Measurements from ENCODE around the gene ARMC10. TPM values are rescaled to one million over a fixed set of nuclear protein-coding genes. Genes with fewer than 3 reads are reported as not detected.

Gene ARMC10
- total RNA-seq, 4 donors from 2014 or later = 25.7 to 44.7 (median 34.0) TPM

- no peak for TF ChIP-seq CTCF (IDR thresholded peaks at IDR 0.05)
- no peak for TF ChIP-seq EP300 (IDR thresholded peaks at IDR 0.05)
- TF ChIP-seq POLR2A (IDR thresholded peaks at IDR 0.05) = no peak
- TF ChIP-seq POLR2AphosphoS5 (IDR thresholded peaks at IDR 0.05) = no peak
- Histone ChIP-seq H3K36me3 (peaks cover 0 to 24% of the 10 kb centered on the region in 2 donors), H3K27me3 (no peaks in the 10 kb centered on the region), H3K4me1 (peaks cover 0 to 26% (median 0%) of the 10 kb centered on the region in 3 donors), H3K9me3 (no peaks in the 10 kb centered on the region), H3K27ac (no peak overlapping the region), H3K4me3 (no peak overlapping the region)
- no peak for ATAC-seq
- WGBS, 2 donors (ENCODE audit: low coverage in 1 of 2) = 78 to 85% methylated on average over 9 of the region's 9 CpGs
Observed at GRCh38 chr7:103130901-103131624, 56.1 kb downstream of the ARMC10 start.

- Histone ChIP-seq H3K27me3 (no peaks in the 10 kb centered on the region), H3K4me1 (peaks cover 0 to 26% (median 0%) of the 10 kb centered on the region in 3 donors), H3K4me3 (no peak overlapping the region), H3K9me3 (no peaks in the 10 kb centered on the region), H3K36me3 (peaks cover 0 to 5% of the 10 kb centered on the region in 2 donors), H3K27ac (no peak overlapping the region)
- no peak for ATAC-seq
- TF ChIP-seq CTCF (IDR thresholded peaks at IDR 0.05) (no peak), EP300 (IDR thresholded peaks at IDR 0.05) (no peak), POLR2AphosphoS5 (IDR thresholded peaks at IDR 0.05) (no peak), POLR2A (IDR thresholded peaks at IDR 0.05) (no peak)
- 78 to 80% methylated on average over 7 to 8 of the region's 9 CpGs for WGBS, 2 donors (ENCODE audit: low coverage in 1 of 2)
Observed at GRCh38 chr7:103132995-103133688, 58.2 kb downstream of the ARMC10 start.

- H3K36me3 ChIP-seq = no peaks in the 10 kb centered on the region
- WGBS, 2 donors (ENCODE audit: low coverage in 1 of 2) = 57 to 82% methylated on average over 3 of the region's 3 CpGs
- TF ChIP-seq CTCF (IDR thresholded peaks at IDR 0.05) = no peak
- no peak for TF ChIP-seq POLR2A (IDR thresholded peaks at IDR 0.05)
- no peak for TF ChIP-seq EP300 (IDR thresholded peaks at IDR 0.05)
- no peak for TF ChIP-seq POLR2AphosphoS5 (IDR thresholded peaks at IDR 0.05)
- no peaks in the 10 kb centered on the region for H3K9me3 ChIP-seq
- ATAC-seq = no peak
- H3K27ac ChIP-seq = no peak overlapping the region
- H3K4me3 ChIP-seq = no peak overlapping the region
- H3K4me1 ChIP-seq = peaks cover 0 to 20% (median 0%) of the 10 kb centered on the region in 3 donors
- no peaks in the 10 kb centered on the region for H3K27me3 ChIP-seq
Observed at GRCh38 chr7:103134836-103135554, 60.1 kb downstream of the ARMC10 start.

- WGBS, 2 donors (ENCODE audit: low coverage in 1 of 2) = 100% methylated on average over 2 of the region's 2 CpGs; no CpG with 5 or more reads in 1 of the 2 donors
- H3K27ac ChIP-seq = no peak overlapping the region
- no peak for ATAC-seq
Observed at GRCh38 chr7:103140061-103140460, 65.1 kb downstream of the ARMC10 start.

More at GRCh38 chr7:103140061-103140460, 65.1 kb downstream of the ARMC10 start:
- Histone ChIP-seq H3K9me3 (no peaks in the 10 kb centered on the region), H3K4me3 (no peak overlapping the region), H3K27me3 (no peaks in the 10 kb centered on the region), H3K4me1 (peaks cover 0 to 7% (median 0%) of the 10 kb centered on the region in 3 donors), H3K36me3 (no peaks in the 10 kb centered on the region)
- TF ChIP-seq CTCF (IDR thresholded peaks at IDR 0.05) (no peak), POLR2A (IDR thresholded peaks at IDR 0.05) (no peak), POLR2AphosphoS5 (IDR thresholded peaks at IDR 0.05) (no peak), EP300 (IDR thresholded peaks at IDR 0.05) (no peak)

All from gastroesophageal sphincter (tissue), 4 donors.